Bronchial epithelial cell (primary cell): Measurements from ENCODE around the gene HS6ST2. TPM values are rescaled to one million over a fixed set of nuclear protein-coding genes. Genes with fewer than 3 reads are reported as not detected.

Source experiments
- DNase-seq: peaks from one replicate; pipeline ENCODE4 v3.0.0-alpha.2; 2010; ENCODE audit warnings: low read depth
- FAIRE-seq: peaks from 2 replicates; lab custom pipeline; 2011; peaks lifted over from hg19 to GRCh38; lab: Jason Lieb, UNC
- H3K27me3 ChIP-seq: 2 replicates; pipeline ENCODE4 v1.5.1; 2011; ENCODE audit warnings: low read length; ENCODE audit not compliant: control insufficient read depth, insufficient read depth
- H3K36me3 ChIP-seq: 2 replicates; pipeline ENCODE4 v1.5.1; 2011; ENCODE audit warnings: low read length; ENCODE audit not compliant: control insufficient read depth, insufficient read depth
- H3K4me3 ChIP-seq: 2 replicates; pipeline ENCODE4 v1.5.1; 2011; ENCODE audit warnings: mild to moderate bottlenecking, low read depth, low read length, control low read depth
- total RNA-seq: library from RNA; depleted of rRNA; stranded (reverse); fragments of >200 nt; gene quantifications from 2 replicates; pipeline ENCODE4 v1.2.1, GENCODE V29; 2014
- TF ChIP-seq, protein P1 (sequence below): IDR thresholded peaks from 2 replicates; pipeline ENCODE4 v1.5.1; 2011; ENCODE audit warnings: mild to moderate bottlenecking, moderate library complexity, low read length, control low read depth, inconsistent platforms; ENCODE audit not compliant: insufficient read depth, severe bottlenecking

HS6ST2 gene
- total RNA-seq, 1 donor from 2014 or later = 16.8 TPM

DNA sequence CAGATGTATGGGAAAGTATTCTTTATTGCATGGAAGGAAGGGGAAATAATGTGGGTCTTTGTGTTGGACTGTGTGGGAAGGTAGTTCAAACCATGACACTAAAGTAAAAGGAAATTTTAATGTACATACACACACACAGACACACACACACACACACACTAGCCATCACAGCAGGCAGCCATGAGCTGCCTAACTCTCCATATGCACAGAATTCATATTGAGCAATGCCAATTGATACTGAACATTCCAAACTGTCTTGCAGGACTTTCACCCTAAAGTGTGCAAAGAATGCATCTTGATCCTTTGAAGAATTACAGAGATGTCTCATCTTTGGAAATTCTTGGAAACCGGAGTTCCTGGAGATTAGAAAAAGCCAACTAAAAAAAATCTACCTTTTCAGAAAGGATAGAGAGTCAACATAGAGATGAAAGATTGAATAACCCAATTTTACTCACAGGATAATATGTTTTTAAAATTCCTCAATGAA, 349.0 kb downstream of the HS6ST2 start:
- TF ChIP-seq, protein P1, sequence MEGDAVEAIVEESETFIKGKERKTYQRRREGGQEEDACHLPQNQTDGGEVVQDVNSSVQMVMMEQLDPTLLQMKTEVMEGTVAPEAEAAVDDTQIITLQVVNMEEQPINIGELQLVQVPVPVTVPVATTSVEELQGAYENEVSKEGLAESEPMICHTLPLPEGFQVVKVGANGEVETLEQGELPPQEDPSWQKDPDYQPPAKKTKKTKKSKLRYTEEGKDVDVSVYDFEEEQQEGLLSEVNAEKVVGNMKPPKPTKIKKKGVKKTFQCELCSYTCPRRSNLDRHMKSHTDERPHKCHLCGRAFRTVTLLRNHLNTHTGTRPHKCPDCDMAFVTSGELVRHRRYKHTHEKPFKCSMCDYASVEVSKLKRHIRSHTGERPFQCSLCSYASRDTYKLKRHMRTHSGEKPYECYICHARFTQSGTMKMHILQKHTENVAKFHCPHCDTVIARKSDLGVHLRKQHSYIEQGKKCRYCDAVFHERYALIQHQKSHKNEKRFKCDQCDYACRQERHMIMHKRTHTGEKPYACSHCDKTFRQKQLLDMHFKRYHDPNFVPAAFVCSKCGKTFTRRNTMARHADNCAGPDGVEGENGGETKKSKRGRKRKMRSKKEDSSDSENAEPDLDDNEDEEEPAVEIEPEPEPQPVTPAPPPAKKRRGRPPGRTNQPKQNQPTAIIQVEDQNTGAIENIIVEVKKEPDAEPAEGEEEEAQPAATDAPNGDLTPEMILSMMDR = no peak
- Histone ChIP-seq H3K4me3 (no peak overlapping the region), H3K36me3 (no peaks in the 10 kb centered on the region), H3K27me3 (no peaks in the 10 kb centered on the region)
- FAIRE-seq (no peak), DNase-seq (no peak)

DNA sequence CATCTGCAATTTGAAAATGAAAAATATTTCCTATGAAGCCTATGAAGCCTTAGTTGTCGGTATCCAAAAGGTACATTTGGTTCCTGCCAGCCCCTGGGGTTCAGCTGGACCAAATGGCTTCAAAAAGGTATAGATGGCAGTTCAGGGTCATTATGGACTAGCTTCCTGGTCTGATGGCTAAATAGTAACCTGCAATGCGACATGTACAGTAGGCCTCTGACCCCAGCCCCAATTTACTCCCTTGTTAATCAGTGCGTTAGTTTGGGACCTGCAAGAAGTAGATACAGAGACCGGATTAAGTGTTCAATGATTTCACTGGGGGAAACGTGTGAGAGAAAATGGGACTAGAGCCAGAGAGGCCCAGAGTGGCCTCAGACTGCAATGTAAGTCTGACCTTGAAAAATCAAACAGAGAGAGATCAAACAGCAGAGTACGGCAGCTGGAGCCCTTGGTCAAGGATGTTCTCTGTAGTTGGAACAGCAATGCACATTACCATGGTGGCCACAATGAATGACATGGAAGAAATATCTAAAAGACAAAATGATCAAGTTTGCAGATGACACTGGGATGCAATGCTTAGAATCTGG, 354.6 kb downstream of the HS6ST2 start:
- FAIRE-seq (no peak), DNase-seq (no peak)

DNA sequence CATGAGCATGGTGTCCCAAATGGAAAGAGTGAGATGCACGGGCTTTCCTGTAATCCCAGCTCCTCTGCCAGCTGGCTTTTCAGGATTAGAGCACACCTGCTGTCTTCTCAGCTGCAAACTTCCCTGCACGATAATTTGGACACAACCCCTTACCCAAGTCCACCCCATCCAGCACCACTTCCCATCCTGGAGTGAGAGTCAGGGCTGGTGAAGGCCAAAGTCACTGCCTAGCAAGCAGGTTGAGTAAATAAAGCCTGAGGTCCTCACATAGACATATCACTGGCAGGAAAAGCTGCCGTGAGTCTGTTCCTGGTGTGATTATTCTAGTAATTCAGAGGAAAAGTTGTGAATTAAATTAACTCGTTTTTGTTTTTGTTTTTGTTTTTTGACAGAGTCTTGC, 355.7 kb downstream of the HS6ST2 start:
- Histone ChIP-seq H3K4me3 (no peak overlapping the region), H3K36me3 (no peaks in the 10 kb centered on the region), H3K27me3 (no peaks in the 10 kb centered on the region)
- DNase-seq (no peak), FAIRE-seq (no peak)
- TF ChIP-seq, protein P1 = no peak

More for the DNA sequence above, 354.6 kb downstream of the HS6ST2 start:
- TF ChIP-seq, protein P1 = no peak
- Histone ChIP-seq H3K27me3 (no peaks in the 10 kb centered on the region), H3K4me3 (no peak overlapping the region), H3K36me3 (no peaks in the 10 kb centered on the region)

DNA sequence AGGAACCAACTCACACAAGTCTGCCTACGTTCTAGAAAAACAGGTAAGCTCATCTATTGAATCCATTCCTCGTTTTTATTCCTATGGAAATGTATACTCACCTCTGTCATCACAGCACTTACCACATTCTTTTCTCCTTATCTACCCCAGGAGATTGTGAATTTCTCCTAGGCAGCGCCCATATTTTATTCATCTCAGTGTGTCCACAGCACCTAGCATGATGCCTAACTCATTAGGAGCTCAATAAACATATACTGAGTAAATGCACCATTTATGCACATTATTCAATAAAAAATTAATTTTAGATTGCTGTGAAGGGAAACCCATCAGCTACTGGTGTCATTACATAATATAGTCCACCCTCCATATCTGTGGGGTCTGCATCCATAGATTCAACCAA, 363.4 kb downstream of the HS6ST2 start:
- H3K27me3 ChIP-seq = no peaks in the 10 kb centered on the region
- DNase-seq = no peak
- TF ChIP-seq, protein P1 = no peak
- no peak overlapping the region for H3K4me3 ChIP-seq
- no peaks in the 10 kb centered on the region for H3K36me3 ChIP-seq
- FAIRE-seq = no peak

DNA sequence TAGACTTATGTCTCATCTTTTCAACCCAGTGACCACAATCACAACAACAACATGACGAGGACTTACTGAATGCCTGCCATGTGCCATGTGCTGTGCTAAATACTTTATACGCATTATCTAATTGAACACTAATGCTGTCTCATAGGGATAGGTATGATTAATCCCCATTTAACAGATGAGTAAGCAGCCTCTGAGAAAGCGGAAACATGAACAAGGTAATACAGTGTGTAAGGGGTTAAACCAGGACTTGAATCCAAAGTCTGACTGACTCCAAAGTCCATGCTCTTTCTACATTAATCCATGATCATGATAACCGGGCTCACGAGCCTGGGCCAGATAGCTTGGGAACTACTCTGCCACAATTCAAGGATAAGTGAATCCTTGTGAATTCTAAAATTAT, 364.3 kb downstream of the HS6ST2 start:
- TF ChIP-seq, protein P1 = no peak
- H3K27me3 ChIP-seq = no peaks in the 10 kb centered on the region
- DNase-seq (peak; percentile 75), FAIRE-seq (no peak)
- no peaks in the 10 kb centered on the region for H3K36me3 ChIP-seq
- H3K4me3 ChIP-seq = no peak overlapping the region

DNA sequence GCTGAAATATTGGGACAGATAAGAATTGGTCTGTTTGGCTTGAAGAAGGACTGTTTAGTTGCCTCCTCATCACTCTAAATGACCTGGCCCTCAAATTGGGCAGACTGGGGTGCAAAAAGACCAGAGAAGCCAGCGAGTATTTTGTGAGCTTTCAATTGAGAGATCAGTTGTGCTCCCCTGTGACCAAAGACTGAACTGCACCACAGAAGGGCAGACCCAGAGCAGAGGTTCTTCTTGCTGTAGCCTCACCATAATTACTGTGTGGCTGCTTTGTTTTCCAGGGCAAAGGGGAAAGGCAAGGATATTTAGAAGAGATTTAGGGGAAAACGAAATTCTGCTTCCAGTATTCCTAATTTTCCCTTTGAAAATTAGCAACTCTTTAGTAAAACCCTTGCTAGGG, 365.5 kb downstream of the HS6ST2 start:
- TF ChIP-seq, protein P1 = peak; percentile 42
- H3K36me3 ChIP-seq = no peaks in the 10 kb centered on the region
- FAIRE-seq (no peak), DNase-seq (peak; percentile 1)
- H3K4me3 ChIP-seq = no peak overlapping the region
- H3K27me3 ChIP-seq = no peaks in the 10 kb centered on the region
